ENCODE data around the gene PDIA5.

The PDIA5 gene

GRCh38 chr3:123152687-123153086 is 85.9 kb downstream of the PDIA5 start:
- no peak for TF ChIP-seq CTCF (IDR thresholded peaks at IDR 0.05)
- H3K27ac ChIP-seq = no peak overlapping the region
- no peak for DNase-seq (ENCODE audit: low spot score)

GRCh38 chr3:123153125-123154019 is 86.5 kb downstream of the PDIA5 start:
- Histone ChIP-seq H3K27ac (no peak overlapping the region), H3K4me3 (no peak overlapping the region)
- no peak for DNase-seq (ENCODE audit: low spot score)
- TF ChIP-seq CTCF (IDR thresholded peaks at IDR 0.05) = no peak

More at GRCh38 chr3:123152687-123153086, 85.9 kb downstream of the PDIA5 start:
- no peak overlapping the region for H3K4me3 ChIP-seq

GRCh38 chr3:123154020-123154985 is 87.5 kb downstream of the PDIA5 start:
- no peak for TF ChIP-seq CTCF (IDR thresholded peaks at IDR 0.05)
- no peak overlapping the region for H3K27ac ChIP-seq
- H3K4me3 ChIP-seq = no peak overlapping the region
- no peak for DNase-seq (ENCODE audit: low spot score)

- no peak overlapping the region for H3K27ac ChIP-seq
- no peak for TF ChIP-seq CTCF (IDR thresholded peaks at IDR 0.05)
- H3K4me3 ChIP-seq = no peak overlapping the region
- DNase-seq (ENCODE audit: low spot score) = no peak
Observed at GRCh38 chr3:123155471-123156011, 88.7 kb downstream of the PDIA5 start.

GRCh38 chr3:123156276-123156995 is 89.6 kb downstream of the PDIA5 start:
- TF ChIP-seq CTCF (IDR thresholded peaks at IDR 0.05) = no peak
- DNase-seq (ENCODE audit: low spot score) = no peak

GRCh38 chr3:123157209-123157597 is 90.4 kb downstream of the PDIA5 start:
- no peak for DNase-seq (ENCODE audit: low spot score)
- TF ChIP-seq CTCF (IDR thresholded peaks at IDR 0.05) = no peak
- no peak overlapping the region for H3K27ac ChIP-seq
- no peak overlapping the region for H3K4me3 ChIP-seq

More at GRCh38 chr3:123156276-123156995, 89.6 kb downstream of the PDIA5 start:
- Histone ChIP-seq H3K4me3 (no peak overlapping the region), H3K27ac (no peak overlapping the region)

Data from coronary artery (tissue), 2 donors.